AG09309 (cell line): ENCODE data around the gene C15orf61.
A peak's percentile ranks its signal among the peaks of the same experiment; 100 is the strongest.

ENCODE experiments used
- DNase-seq: peaks from one replicate; pipeline ENCODE4 v3.0.0-alpha.2; 2010; ENCODE audit warnings: low read depth
- H3K4me3 ChIP-seq: 2 replicates; pipeline ENCODE4 v1.5.1; 2011; ENCODE audit warnings: mild to moderate bottlenecking, low read depth, low read length, moderate library complexity; ENCODE audit not compliant: control insufficient read depth
- TF ChIP-seq, protein P1 (sequence below): IDR thresholded peaks from 2 replicates; pipeline ENCODE4 v1.5.1; 2011; ENCODE audit warnings: mild to moderate bottlenecking, low read depth, low read length, inconsistent platforms; ENCODE audit not compliant: insufficient read depth, control insufficient read depth; ENCODE audit errors: missing control alignments

The C15orf61 gene

DNA sequence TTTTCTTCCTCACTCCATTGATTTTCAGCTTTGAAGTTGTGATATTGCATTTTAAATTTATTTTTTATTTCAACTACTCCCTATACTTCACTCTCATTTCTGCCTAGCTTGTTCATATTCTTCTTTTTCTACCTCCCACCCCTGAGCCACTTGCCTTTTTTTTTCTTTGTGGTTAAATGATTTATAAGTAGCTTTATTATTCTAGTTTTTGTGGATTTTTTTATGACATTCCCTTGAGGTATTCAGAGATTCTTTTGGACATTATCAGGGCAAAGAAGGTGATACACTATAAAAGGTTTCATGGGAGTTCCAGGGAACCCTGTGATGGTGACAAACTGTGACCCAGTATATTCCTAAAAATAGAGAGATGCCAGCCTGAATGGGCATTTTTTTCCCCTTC, 3.3 kb downstream of the C15orf61 start:
- no peak for DNase-seq
- H3K4me3 ChIP-seq, result no peak overlapping the region
- TF ChIP-seq, protein P1, sequence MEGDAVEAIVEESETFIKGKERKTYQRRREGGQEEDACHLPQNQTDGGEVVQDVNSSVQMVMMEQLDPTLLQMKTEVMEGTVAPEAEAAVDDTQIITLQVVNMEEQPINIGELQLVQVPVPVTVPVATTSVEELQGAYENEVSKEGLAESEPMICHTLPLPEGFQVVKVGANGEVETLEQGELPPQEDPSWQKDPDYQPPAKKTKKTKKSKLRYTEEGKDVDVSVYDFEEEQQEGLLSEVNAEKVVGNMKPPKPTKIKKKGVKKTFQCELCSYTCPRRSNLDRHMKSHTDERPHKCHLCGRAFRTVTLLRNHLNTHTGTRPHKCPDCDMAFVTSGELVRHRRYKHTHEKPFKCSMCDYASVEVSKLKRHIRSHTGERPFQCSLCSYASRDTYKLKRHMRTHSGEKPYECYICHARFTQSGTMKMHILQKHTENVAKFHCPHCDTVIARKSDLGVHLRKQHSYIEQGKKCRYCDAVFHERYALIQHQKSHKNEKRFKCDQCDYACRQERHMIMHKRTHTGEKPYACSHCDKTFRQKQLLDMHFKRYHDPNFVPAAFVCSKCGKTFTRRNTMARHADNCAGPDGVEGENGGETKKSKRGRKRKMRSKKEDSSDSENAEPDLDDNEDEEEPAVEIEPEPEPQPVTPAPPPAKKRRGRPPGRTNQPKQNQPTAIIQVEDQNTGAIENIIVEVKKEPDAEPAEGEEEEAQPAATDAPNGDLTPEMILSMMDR, result no peak

DNA sequence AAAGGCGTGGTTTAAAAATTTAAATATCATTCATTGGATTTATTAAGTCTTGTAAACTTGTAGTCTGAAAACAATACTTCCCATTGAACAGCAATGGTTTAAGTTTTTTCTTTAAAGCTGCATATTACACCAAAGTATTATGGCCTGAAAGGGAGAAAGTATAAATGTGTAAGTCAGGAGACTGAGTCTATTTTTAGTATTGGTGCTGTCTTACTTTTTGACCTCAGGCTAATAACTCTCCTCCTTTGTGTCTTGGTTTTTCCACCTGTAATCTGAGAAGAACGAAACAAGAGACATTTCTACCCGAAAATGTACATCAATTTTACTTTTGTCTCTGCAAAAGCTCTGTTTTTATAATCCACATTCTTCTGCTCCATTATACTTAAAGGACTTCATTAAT, 7.6 kb downstream of the C15orf61 start:
- TF ChIP-seq, protein P1, result no peak
- DNase-seq, result no peak
- no peak overlapping the region for H3K4me3 ChIP-seq

DNA sequence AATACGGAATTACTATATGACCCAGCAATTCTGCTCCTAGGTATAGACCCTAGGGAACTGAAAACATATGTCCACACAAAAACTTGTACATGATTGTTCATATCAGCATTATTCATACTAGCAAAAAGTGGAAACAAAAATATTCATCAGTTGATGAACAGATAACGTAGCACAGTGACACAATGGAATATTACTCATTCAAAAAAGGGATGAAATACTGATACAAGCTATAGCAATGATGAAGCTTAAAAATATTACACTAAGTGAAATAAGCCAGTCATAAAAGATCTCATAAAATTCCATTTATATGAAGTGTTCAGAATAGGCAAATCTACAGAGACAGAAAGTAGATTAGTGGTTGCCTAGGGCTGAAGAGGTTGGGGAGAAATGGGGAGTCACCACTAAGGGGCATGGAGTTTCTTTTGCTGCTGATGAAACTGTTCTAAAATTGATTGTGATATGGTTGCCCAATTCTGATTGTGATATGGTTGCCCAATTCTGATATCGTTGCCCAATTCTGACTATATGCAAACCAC, 10.5 kb downstream of the C15orf61 start:
- TF ChIP-seq, protein P1, result no peak
- H3K4me3 ChIP-seq, result no peak overlapping the region
- DNase-seq, result peak; percentile 80

DNA sequence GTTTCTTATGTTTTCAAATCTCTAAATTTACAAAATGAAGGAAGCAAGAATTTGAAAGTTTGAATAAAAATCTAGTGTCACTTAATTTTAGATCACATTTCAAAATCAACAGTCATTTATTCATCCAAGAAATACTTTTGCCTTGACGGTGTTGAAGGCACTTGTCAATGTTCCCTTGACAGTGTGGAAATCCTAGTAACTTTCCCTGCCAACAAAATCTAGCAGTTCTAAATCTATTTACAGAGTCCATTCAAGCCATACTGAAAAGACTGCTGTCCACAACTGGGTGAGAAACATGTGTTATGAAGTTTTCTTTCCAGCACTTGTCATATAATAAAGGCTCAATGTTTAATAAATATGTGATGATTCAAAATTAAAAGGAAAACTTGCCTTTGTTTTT, 12.9 kb downstream of the C15orf61 start:
- no peak for DNase-seq
- no peak overlapping the region for H3K4me3 ChIP-seq
- TF ChIP-seq, protein P1, result no peak

DNA sequence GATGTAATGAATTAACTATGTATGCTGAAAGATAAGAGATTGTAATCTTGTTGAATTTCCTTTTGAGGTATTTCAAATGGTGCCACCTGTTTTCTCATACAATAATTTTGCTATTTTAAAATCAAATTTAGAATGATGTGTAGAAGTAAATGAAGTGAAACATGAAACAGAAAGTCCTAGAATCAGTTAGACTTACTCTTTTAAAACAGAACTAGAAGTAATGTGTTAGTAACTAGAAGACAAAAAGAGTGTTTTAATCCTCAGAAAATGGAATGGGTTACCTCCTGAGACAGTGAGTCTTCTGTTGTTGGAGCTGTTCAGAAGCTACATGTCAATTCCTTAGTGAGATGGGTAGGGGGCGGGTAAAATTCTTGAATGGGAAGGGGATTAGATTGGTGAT, 13.4 kb downstream of the C15orf61 start:
- H3K4me3 ChIP-seq, result no peak overlapping the region
- no peak for DNase-seq
- TF ChIP-seq, protein P1, result no peak

DNA sequence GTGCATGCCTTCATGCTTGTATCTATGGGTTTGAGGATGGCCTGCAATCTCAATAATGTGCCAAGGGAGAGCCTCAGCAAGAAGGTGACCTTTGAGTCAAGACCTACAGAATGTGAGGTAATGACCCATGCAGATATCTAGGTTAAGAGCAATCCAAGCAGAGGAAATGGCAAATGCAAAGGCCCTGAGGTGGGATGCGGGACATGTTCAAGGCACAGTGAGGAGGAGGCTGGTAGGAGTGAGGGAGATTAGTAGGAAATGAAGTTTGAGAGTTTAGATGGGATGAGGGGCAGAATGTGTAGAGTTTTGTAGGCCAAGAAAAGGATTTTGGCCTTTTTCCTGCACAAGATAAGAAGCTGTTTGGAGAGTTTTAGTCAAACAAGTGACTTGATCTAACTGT, 16.8 kb downstream of the C15orf61 start:
- no peak for DNase-seq
- H3K4me3 ChIP-seq, result no peak overlapping the region
- TF ChIP-seq, protein P1, result no peak
